Stimulated activated CD8-positive, alpha-beta memory T cell treated with anti-CD3 and anti-CD28 coated beads, Interleukin-12 subunit alpha, Interleukin-12 subunit beta, amount 100 ng/mL, for 24 hours (primary cell): ENCODE data around the gene FGF12.

Source experiments
- DNase-seq: peaks from one replicate; pipeline ENCODE4 v3.0.0-alpha.2; 2020; ENCODE audit errors: extremely low read depth

The FGF12 gene

DNA sequence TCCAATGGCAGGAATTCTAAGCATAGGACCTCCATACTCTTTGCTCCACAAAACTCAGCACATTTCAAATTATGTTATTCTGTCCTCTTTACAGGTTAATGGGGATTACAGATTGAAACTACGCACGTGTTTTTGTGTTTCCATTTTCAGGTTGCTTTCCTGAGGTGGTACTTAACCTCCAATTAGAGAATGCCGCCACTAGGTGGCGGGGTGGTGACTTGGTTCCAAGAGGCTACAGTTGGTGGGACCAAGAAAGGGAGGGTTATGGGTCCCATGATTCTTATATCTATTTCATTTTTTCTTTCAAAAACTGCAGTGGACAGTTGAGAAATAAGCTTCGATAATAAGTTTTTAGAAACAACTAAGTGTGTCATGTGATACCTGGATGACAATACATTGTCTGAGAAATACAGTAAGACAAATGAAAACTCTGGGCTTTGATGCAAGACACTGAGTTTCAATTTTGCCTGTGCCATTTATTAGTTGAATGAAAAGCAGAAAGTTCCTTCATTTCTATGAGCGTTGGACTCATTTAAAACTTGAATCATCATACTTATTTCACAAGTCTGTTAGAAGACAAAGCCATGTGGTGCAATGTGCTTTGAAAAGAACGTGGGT is 539.0 kb downstream of the FGF12 start:
- DNase-seq = no peak

DNA sequence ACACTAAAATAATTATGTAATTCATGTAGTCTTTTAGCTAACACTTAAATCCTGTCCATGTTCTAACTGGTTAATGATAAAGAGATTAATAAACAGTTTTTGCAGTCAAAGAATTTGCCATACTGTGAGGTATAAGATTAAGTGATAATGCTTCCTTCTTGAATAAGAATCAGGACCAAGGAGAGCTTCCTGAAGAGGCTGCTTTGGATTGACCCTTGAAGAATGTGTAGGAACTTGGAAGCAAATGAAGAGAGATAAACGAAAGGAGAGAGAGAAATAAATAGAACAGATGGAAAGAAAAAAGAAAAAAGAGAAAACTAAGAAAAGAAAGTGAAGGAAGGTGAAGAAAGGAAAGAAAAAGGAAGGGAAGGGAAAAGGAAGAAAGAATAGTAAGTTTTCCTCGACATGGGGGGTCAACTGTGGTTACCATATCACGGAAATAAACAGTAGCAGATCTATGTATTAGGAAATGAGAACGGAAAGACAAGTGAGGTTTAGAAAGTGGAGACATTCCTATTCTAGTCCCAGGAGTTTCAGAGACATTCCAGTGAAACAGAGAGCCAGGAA is 539.8 kb downstream of the FGF12 start:
- no peak for DNase-seq

DNA sequence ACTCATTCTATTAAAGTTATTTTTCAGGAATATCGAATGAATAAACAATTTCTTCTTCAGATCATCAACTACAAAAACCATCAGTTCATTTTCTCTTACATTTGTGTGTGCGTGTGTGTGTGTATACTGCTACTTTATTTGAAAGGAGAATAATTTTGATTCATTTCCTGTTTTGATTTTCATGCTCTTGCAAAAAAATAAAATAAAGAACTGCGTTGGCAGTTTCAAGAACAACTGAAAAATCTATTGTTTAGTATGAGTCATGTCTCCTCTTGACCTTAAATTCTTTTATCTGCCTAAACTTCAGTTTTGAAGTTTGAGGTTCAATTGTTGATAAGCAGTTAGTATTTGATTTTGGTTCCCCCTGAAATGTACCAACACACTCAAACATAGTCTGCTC is 540.8 kb downstream of the FGF12 start:
- DNase-seq = no peak

DNA sequence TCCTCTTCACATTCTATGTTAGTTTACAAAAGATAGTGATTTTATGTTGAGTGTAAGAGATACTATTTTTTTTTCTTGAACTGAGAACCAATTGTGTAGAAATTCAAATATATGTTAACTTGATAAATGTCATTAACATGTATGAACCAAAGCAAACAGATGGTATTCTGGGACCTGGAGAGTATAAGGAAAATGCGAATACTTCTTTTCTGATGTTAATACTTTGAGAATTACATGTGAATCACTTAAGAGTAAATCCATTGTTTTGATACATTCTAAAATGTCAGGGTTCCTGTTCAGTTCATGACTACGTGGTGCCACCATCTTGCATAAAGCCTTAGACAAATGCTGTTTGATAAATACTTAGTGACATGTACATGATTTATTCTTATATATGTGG is 541.3 kb downstream of the FGF12 start:
- no peak for DNase-seq

DNA sequence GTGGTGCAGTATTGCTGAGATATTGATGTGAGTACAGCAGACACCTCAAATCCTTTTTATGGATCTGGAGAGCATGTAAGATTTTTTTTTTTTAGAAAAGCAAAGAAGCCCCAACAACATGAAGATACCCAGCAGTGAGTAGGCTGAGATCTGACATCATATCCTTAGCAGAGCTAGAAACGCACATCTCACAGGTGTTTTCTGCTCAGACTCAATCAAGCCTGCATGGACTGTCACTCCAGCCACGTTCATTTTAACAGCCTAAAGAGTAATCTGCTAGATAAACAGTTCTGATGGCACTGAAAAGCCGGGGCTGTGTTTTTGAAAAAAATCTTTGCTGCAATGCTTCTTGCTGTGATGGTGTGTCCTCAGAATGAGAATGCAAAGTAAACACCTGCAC is 544.2 kb downstream of the FGF12 start:
- DNase-seq = no peak

DNA sequence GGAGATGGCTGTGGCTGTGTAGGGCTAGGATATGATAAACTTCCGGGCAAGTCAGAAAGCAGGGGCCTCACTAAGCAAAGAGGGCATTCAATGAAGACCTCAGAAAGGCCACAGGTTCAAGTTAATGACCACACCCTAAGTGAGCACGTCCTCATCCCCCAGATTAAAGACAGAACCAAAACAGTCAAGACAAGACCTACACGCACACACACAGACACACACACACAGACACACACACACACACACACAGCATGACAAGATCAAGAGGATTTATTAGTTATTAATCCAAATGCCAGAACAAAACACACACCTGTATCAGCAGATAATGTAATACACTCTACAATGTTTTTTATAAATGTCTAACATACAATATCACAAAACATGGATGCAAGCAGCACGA is 546.2 kb downstream of the FGF12 start:
- no peak for DNase-seq

DNA sequence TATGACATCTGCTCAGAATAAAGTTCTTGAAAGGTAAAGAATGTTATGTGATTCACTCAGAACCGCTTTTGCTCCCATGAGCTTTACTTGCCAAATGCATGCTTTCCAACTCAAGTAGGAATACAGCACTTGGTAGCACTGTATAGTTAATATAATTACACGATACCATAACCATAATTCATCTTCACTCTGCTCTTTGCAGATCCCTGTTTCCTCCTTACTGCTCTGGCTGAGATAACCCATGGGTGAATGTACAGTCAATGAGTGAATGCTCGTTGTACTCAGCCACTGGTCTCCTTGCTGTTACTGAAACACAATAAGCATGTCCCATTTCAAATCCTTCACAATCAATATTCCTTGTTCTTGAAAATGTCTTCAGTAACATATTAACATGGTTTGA is 550.0 kb downstream of the FGF12 start:
- no peak for DNase-seq

DNA sequence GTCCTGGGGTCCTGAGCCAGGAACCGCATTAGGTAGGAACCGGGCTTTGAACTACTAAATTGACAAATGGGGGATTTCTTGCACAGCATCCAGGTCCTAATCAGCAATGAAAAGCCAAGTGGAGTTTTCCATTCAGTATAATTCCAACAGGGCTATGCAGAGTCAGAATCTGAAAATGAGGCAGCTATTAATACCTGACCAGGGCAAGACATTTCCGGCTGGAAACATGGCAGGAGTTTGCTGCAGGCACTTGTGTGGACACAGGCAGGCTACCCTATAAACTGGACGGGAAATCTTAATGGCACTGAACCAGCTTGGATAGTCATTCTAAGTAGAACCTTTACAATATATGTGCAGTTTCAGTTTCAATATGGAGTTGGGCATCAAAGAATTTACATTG is 553.1 kb downstream of the FGF12 start:
- no peak for DNase-seq

DNA sequence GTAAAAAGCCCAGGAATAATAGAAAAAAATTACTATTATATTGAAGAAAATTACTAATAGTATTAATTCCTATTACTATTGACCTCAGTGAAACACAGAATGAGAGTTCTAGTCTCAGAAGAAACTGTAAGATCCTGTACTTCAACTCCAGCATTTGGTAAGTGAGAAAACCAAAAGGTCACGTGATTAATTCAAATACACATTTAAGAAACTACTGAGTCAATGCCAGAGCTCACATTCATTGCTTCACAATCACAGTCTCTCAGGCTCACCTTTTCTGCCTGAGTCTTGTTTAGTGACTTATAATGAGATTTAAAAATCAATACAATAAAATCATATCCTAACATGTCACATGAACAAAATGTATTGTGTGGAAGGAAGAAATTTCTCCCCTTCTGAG is 556.1 kb downstream of the FGF12 start:
- no peak for DNase-seq

DNA sequence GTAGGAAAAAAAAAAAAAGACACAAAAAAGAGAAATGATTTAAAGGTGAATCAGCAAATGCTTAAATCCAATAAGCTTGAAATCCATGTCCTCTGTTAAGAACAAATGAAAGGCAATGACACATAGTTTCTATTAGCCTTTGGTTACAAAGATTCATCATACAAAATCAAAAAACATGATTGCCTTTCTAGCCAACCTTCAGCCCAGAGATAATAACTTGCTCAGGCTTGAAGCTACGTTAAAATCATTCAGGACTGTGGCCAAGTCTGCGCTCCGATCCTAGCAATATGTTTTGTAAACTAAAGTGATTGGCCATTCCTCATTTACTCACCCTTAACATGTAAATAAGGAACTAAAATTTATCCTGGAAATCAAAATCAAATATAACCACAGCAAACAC is 556.7 kb downstream of the FGF12 start:
- no peak for DNase-seq

DNA sequence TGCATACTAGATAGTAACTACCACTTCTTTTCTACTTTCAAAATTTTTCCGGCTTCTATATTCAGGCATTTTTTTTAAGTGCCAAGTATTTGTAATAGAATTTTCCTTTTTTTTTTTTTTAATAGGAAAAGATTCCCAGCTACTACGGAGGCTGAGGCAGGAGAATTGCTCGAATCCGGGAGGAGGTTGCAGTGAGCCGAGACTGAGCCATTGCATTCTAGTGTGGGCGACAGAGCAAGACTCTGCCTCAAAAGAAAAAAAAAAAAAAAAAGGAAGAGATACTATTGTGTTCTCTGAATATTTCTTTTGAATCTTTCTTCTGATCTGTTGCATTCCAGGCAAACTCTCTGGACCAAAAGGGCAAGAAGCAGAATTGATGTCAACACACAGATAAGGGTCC is 557.3 kb downstream of the FGF12 start:
- no peak for DNase-seq

DNA sequence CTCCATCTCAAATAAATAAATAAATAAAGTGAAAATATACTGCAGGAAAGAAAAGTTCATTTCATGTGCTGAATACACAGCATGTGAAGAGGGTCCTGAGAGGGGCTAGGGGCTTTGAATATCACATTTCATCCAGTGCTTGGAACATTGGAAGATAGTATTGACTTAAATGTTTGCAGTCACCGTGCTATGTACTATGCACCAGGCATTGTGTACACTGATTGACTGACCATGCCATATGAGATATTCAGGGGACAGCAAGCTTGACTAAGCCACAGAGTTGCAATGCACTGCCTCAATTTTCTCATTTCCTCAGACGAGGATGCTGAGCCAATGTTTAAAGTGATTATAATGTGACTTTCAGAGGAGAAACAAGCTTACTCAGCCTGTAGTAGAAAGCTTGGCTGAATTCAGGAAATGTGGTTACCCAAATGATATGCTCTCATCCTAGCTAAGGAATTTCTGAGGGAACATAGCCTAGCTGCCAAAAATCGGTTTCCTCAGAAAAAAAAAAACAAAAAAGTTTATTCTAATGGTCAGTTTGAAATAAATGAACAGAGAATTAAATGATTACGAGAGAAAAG is 557.9 kb downstream of the FGF12 start:
- DNase-seq = no peak

DNA sequence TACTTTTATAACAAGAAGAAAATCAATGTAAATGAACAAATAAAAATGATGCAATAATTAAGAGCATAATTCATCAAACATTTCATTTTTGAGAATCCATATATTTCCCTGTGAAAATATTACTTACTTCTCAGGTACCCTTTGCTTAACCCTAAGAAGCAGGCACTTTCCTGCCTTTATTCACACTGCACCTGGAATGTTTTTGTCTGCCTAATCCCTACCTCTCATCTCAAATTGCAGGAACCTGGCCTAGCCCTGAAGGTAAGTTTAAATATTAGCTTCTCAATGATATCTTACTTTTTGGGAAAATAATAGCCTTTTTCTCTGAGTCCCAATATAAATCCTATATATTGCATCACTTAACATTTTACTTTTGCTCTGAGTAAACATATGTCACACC is 559.1 kb downstream of the FGF12 start:
- DNase-seq = no peak

DNA sequence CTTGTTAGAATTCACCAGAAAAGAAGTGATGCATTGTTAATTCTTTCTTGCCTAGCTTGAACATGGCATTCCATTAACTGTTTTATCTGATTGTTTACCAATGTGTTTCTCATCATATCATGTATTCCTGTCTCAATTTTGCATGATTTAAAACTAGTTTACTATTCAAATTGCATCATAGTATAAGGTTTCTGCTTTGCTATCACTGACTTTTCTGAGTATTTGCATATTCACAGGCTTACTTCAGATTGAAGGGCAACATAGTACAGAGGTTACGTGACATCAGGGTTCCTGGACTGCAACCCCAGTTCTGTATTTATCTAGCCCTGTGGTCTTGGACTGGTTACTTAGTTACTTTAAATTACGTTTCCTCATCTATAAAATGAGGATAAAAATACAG is 561.8 kb downstream of the FGF12 start:
- DNase-seq = no peak

DNA sequence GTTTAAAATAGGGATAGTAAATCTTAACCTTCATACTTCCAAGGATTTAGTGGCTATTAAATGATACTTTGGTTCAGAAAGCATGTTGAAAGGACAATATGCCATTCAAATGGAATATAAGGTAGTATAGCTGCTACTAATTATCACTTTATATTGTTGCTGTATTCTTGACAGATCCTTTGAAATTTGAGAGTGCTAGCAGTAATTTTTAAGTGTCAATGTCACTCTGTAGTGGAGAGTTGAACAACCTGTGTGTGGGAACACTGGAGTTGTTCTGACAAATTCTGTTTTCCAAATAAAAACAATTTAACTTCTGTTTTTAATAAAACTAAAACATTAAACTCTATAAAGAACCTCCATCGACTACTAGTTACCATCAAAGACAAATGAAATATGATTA is 565.7 kb downstream of the FGF12 start:
- no peak for DNase-seq

DNA sequence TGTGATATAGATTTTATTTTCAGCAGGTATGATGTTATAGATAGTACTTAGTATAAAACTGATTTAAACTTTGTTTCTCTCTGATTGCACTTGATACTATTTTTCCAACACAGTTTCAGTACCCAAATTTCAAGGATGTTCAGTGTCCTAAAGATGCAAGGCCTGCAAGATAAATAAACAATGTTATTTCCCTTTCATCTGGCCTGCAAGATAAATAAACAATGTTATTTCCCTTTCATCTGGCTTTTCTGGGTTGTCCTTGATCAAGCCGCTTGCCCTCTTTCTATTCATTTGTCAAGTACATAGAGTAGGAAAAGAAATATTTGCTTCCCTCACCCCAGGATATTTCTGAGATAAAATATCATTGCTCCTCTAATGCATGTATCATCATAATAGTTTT is 571.0 kb downstream of the FGF12 start:
- no peak for DNase-seq

DNA sequence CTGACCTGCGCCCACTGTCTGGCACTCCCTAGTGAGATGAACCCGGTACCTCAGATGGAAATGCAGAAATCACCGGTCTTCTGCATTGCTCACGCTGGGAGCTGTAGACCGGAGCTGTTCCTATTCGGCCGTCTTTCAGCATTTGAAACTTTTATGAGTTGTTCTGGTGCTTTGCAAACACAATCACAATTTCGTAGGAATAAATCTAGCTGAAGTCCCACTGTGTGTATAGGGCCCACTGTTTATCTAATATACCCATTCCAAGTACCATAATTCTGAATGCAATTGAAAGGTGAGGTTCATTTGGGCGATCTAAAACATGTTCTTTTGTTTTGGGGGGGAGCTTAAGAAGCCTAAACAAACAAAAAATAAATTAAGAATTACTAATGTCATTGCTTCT is 572.1 kb downstream of the FGF12 start:
- DNase-seq = no peak

DNA sequence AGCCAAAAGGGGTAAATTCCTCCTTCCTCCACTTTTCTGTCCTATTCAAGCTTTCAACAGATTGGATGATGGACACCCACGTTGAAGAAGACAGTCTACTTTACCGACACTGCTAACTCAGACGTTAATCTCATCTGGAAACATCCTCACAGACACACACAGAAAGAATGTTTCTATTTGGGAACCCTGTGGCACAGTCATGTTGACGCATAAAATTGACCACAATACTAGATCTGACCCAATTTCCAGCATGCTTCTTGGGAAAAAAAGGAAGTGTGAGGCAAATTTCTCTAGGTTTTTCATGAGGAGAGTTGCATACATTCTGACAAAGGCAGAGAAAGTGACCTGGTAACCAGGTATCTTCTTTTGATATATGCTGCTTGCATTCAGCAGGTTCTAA is 594.1 kb downstream of the FGF12 start:
- no peak for DNase-seq

DNA sequence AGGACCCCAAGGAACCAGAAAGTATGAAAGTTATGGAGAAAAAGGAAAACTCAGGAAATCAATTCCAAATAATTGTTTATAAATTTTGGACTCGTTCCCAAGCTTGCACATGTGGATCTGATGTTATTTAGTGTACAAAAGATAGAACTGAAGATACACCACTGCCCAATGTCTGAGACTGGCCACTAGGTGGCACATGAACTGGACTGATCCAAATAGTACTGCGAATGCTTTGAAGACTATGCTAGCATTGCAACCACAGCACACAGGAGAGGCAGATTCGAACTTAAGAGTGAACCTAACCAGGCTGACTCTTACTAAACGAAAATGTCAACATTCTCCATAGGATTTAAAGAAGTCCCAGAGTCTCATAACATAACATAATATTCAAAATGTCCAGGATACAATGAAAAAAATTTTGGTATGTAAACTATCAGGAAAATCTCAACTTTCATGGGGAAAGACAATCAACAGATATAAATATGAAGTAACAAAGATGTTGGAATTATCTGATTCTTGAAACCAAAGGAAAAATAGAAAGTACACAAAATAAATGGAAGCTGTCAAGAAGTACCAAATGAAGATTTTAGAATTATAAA is 596.7 kb downstream of the FGF12 start:
- no peak for DNase-seq

DNA sequence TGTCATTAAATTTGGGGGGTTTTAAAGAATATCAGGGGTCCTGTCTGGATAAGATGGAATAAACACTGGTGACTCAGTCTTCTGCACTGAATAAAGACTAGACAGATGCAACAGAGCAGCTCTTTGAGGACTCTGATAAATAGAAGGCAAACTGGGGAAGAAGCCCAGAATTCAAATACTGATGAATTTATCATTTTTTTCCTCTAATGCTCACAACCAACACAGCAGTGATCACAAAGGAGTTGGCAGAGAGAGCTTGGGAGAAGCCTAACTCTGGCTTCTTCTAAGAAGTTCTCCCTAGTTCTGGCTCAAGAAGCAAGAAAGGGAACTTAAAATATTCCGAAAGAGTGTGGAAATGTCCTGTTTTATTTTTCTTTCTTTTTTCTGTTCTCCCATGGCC is 597.8 kb downstream of the FGF12 start:
- DNase-seq = no peak

DNA sequence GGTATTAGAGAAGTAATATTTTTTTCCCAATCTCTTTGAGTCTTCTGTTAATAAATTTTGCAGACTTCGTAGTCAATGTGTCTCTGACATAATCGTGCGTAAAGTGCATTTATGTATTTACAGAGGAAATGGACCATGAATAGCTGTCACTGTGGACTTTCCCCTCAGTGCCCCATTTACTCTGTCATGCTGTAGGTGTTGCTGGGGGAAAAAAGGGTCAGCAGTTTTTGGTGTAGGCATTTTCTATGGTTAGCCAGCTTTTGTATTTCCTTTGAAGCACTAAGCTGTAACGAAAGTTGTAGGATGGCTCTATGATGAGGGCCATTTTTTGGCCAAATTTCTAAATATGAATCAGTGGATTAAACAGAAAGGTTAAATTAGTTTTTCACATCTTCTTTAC is 598.4 kb downstream of the FGF12 start:
- no peak for DNase-seq

DNA sequence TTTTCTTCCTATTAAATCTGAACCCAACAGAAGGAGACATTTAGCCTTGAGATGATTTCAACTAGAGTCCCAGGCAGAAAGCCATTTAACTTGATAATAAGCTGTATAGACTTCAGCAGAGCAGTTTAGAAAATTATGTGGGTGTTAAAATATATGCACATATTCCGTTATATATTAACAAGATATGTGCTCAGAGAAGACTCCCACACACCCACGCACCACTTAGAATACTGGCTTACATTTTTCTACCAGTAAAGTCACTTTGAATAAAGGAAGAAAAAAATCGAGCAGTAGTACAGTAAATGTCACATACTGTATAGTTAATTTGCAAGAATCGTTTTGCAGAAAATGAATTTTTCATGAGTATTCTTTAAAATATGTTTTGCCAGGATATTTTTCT is 599.3 kb downstream of the FGF12 start:
- no peak for DNase-seq

DNA sequence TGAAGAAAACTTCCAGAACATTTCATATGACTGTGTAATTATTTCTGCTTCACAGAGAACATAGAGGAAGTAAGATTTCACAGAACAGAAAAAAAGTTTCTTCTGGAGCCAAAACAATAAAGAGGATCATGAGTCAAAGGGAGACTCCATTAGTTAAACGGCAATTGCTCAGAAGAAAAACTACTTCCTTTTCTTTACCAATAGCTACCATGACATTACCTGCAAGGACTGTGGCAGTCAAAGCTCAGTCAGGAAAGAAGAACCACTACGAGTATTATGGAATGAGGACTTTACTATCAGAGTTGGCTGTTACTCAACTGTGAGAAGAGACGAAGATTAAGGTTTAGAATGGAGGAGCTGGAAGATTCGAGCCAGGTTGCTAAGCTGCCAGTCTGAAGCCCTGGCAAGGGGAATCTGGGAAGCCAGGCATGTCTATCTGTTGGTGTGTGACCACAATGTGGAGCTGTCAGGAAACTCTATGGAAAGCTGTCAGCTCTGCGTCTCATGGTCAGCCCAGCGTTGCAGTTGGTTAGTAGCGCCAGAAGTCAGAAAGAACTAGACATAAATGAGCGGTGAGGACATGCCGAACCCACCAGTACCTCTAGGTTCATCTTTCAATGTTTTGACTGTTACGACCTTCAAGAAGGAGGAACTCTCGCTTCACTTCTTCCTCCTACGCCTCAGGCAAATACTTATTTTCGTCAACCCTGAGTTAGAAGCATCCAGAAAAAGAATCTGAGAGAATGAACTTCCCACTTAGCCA is 604.3 kb downstream of the FGF12 start:
- no peak for DNase-seq
